Skeletal muscle satellite cell (primary cell): Measurements from ENCODE around the gene CCNH.

Experiments
- H3K27me3 ChIP-seq: 2 replicates; pipeline ENCODE4 v1.7.0; 2013; ENCODE audit warnings: low read length; ENCODE audit not compliant: control insufficient read depth, insufficient read depth
- H3K36me3 ChIP-seq: 2 replicates; pipeline ENCODE4 v1.7.0; 2013; ENCODE audit warnings: mild to moderate bottlenecking, control low read depth, low read length; ENCODE audit not compliant: insufficient read depth
- H3K4me1 ChIP-seq: 2 replicates; pipeline ENCODE4 v1.7.0; 2013; ENCODE audit warnings: low read length; ENCODE audit not compliant: control insufficient read depth, insufficient read depth
- H3K4me2 ChIP-seq: 2 replicates; pipeline ENCODE4 v1.7.0; 2013; ENCODE audit warnings: mild to moderate bottlenecking, low read length
- H3K4me3 ChIP-seq: 2 replicates; pipeline ENCODE4 v1.7.0; 2013; ENCODE audit warnings: low read length
- H3K9ac ChIP-seq: 2 replicates; pipeline ENCODE4 v1.7.0; 2013; ENCODE audit warnings: mild to moderate bottlenecking, low read depth, low read length, moderate library complexity
- H3K9me3 ChIP-seq: replicated peaks from 2 replicates; pipeline ENCODE4 v1.7.0; 2013; ENCODE audit warnings: mild to moderate bottlenecking, control low read depth, low read length

Gene CCNH

GRCh38 chr5:87423755-87424154, 11.0 kb upstream of the CCNH start:
- Histone ChIP-seq H3K4me1 (no peaks in the 10 kb centered on the region), H3K9ac (no peak overlapping the region), H3K4me3 (no peak overlapping the region), H3K27me3 (no peaks in the 10 kb centered on the region), H3K36me3 (no peaks in the 10 kb centered on the region), H3K4me2 (no peak overlapping the region), H3K9me3 (no peaks in the 10 kb centered on the region)

GRCh38 chr5:87421307-87421706, 8.6 kb upstream of the CCNH start:
- Histone ChIP-seq H3K27me3 (no peaks in the 10 kb centered on the region), H3K4me3 (no peak overlapping the region), H3K36me3 (no peaks in the 10 kb centered on the region), H3K9ac (no peak overlapping the region), H3K4me1 (no peaks in the 10 kb centered on the region), H3K9me3 (no peaks in the 10 kb centered on the region), H3K4me2 (no peak overlapping the region)

GRCh38 chr5:87418506-87418905, 5.8 kb upstream of the CCNH start:
- H3K9me3 ChIP-seq: no peaks in the 10 kb centered on the region
- no peak overlapping the region for H3K4me2 ChIP-seq
- no peaks in the 10 kb centered on the region for H3K27me3 ChIP-seq
- H3K9ac ChIP-seq: no peak overlapping the region
- peaks cover under 1% of the 10 kb centered on the region for H3K4me1 ChIP-seq
- no peak overlapping the region for H3K4me3 ChIP-seq
- H3K36me3 ChIP-seq: no peaks in the 10 kb centered on the region

GRCh38 chr5:87413343-87413645, 564 bp upstream of the CCNH start:
- Histone ChIP-seq H3K4me1 (peaks cover 15% of the 10 kb centered on the region), H3K27me3 (no peaks in the 10 kb centered on the region), H3K9ac (peak overlapping the region; percentile 92), H3K4me3 (peak overlapping the region; percentile 88), H3K36me3 (peaks cover 23% of the 10 kb centered on the region), H3K4me2 (peak overlapping the region; percentile 85), H3K9me3 (no peaks in the 10 kb centered on the region)

GRCh38 chr5:87411973-87412629, 629 bp downstream of the CCNH start:
- peak overlapping the region; percentile 85 for H3K4me2 ChIP-seq
- no peaks in the 10 kb centered on the region for H3K9me3 ChIP-seq
- no peaks in the 10 kb centered on the region for H3K27me3 ChIP-seq
- H3K4me1 ChIP-seq: peaks cover 15% of the 10 kb centered on the region
- peak overlapping the region; percentile 88 for H3K4me3 ChIP-seq
- H3K9ac ChIP-seq: peak overlapping the region; percentile 92
- peaks cover 34% of the 10 kb centered on the region for H3K36me3 ChIP-seq

- H3K9ac ChIP-seq: peak overlapping the region; percentile 92
- peak overlapping the region; percentile 88 for H3K4me3 ChIP-seq
- no peaks in the 10 kb centered on the region for H3K9me3 ChIP-seq
- no peaks in the 10 kb centered on the region for H3K27me3 ChIP-seq
- H3K4me2 ChIP-seq: peak overlapping the region; percentile 85
- peaks cover 15% of the 10 kb centered on the region for H3K4me1 ChIP-seq
- peaks cover 40% of the 10 kb centered on the region for H3K36me3 ChIP-seq
Measured at GRCh38 chr5:87411586-87411972, 1.2 kb downstream of the CCNH start.

- Histone ChIP-seq H3K4me1 (peaks cover 15% of the 10 kb centered on the region), H3K36me3 (peaks cover 46% of the 10 kb centered on the region), H3K4me3 (peak overlapping the region; percentile 88), H3K9ac (peak overlapping the region; percentile 92), H3K4me2 (peak overlapping the region; percentile 85), H3K9me3 (no peaks in the 10 kb centered on the region), H3K27me3 (no peaks in the 10 kb centered on the region)
Measured at GRCh38 chr5:87410931-87411330, 1.8 kb downstream of the CCNH start.

GRCh38 chr5:87408204-87408603, 4.5 kb downstream of the CCNH start:
- Histone ChIP-seq H3K9ac (no peak overlapping the region), H3K36me3 (peaks cover 72% of the 10 kb centered on the region), H3K4me3 (no peak overlapping the region), H3K4me2 (no peak overlapping the region), H3K9me3 (no peaks in the 10 kb centered on the region), H3K27me3 (no peaks in the 10 kb centered on the region), H3K4me1 (peaks cover 11% of the 10 kb centered on the region)

- Histone ChIP-seq H3K4me2 (no peak overlapping the region), H3K36me3 (peaks cover 87% of the 10 kb centered on the region), H3K4me1 (peaks cover 3% of the 10 kb centered on the region), H3K4me3 (no peak overlapping the region), H3K9me3 (no peaks in the 10 kb centered on the region), H3K27me3 (no peaks in the 10 kb centered on the region), H3K9ac (no peak overlapping the region)
Measured at GRCh38 chr5:87405472-87406155, 7.1 kb downstream of the CCNH start.

- Histone ChIP-seq H3K9ac (no peak overlapping the region), H3K36me3 (peaks cover 85% of the 10 kb centered on the region), H3K4me3 (no peak overlapping the region), H3K4me1 (peaks cover 9% of the 10 kb centered on the region), H3K27me3 (no peaks in the 10 kb centered on the region), H3K4me2 (no peak overlapping the region), H3K9me3 (no peaks in the 10 kb centered on the region)
Measured at GRCh38 chr5:87404359-87404758, 8.4 kb downstream of the CCNH start.

- H3K36me3 ChIP-seq: peaks cover 85% of the 10 kb centered on the region
- no peak overlapping the region for H3K9ac ChIP-seq
- H3K9me3 ChIP-seq: no peaks in the 10 kb centered on the region
- H3K27me3 ChIP-seq: no peaks in the 10 kb centered on the region
- H3K4me3 ChIP-seq: no peak overlapping the region
- peaks cover 14% of the 10 kb centered on the region for H3K4me1 ChIP-seq
- no peak overlapping the region for H3K4me2 ChIP-seq
Measured at GRCh38 chr5:87403899-87404298, 8.8 kb downstream of the CCNH start.

- no peak overlapping the region for H3K4me2 ChIP-seq
- no peak overlapping the region for H3K4me3 ChIP-seq
- H3K9ac ChIP-seq: no peak overlapping the region
- no peaks in the 10 kb centered on the region for H3K27me3 ChIP-seq
- peaks cover 18% of the 10 kb centered on the region for H3K4me1 ChIP-seq
- peaks cover 83% of the 10 kb centered on the region for H3K36me3 ChIP-seq
- no peaks in the 10 kb centered on the region for H3K9me3 ChIP-seq
Measured at GRCh38 chr5:87403409-87403808, 9.3 kb downstream of the CCNH start.
